NCI-H1105 (cell line): ENCODE measurements around the gene ZDHHC11B.
"Not testable (repeated sequence)": the region's sequence is repeated elsewhere in the genome, so short reads cannot be mapped to it uniquely, and the experiment has no call there.

Experiments used
- DNase-seq: peaks from one replicate; lab custom pipeline; 2025; lab: John Stamatoyannopoulos, UW

ZDHHC11B gene

DNA sequence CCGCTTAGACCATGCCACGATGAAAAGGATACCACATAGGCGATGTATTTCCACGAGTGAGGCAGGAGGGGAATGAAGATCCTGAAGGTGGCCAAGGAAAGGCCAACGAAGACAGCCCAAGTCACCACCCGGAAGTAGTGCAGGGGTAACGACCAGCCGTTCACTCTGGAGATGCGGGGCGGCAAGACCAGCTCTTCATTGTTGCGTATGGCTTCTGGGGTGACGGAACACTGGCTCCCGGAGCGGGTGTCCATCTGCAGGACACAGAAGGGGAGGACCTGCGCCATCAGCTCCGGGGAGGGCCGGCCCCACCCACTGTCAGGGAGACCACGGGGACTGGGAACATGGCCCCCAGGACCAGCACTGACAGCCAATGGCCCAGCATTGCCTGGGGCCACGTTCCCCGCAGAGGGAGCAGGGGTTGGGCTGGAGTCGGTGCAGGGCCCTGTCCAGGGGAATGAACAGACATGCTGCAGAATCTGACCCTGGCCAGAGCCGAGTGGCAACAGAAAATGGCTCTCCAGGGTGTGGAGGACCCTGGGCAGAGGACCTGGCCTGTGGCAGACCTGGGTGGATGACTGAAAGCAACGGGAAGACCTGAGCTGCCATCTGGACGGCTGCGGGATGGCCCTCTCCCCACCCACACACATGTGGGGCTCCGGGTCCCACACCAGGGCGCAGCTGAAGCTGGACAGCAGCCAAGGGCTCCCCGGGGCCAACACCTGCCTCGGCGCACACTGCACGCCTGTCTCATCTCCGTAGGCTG lies 17.7 kb downstream of the ZDHHC11B start:
- DNase-seq = no peak

DNA sequence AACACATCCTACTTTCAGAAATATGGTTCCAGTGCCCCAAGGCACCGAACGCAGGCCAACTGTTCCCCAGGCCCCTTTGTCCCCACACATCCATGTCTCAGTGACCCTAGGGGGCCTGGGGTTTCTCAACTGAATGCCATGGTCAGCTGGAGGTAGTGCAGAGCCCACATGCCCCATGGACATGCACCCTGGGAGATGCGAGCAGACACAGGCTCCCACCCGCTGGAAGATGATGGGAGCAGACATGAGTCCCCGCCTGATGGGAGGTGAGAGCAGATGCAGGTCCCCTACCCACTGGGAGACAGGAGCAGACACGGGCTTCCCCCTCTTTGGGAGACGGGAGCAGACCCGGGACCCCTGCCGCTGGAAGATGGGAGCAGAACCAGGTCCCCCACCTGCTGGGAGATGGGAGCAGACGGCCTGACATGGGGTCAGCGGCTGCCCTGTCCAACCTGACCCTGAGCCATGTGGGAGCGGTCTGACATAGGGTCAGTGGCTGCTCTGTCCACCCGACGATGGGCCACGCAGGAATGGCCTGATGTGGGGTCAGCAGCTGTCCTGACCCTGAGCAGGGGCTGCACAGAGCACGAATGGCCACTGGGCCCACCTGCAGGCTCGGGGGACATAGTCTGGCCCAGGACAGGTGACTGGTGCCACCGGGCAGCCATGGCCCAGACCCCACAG lies 18.4 kb downstream of the ZDHHC11B start:
- no peak for DNase-seq

DNA sequence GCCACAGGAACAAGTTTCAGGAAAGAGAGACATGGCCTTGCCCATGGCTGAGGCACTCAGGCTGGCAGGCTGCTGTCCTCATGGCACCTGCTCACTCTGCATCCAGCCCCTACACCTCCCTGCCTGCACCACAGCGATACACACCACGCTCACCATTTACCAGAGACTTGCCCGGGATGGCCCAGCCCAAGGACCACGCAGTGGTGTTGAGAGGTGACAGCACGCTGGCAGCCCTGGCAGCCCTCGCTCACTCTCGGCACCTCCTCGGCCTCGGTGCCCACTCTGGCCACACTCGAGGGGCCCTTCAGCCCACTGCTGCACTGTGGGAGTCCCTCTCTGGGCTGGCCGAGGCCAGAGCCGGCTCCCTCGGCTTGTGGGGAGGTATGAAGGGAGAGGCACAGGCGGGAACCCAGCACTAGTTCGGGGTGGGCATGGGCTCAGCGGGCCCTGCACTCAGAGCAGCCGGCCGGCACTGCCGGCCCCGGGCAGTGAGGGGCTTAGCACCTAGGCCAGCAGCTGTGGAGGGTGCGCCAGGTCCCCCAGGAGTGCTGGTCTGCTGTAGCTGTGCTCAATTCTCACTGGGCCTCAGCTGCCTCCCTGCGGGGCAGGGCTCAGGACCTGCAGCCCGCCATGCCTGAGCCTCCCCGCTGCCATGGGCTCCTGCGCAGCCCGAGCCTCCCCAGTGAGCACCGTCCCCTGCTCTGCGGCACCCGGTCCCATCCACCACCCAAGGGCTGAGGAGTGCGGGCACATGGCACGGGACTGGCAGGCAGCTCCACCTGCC lies 20.3 kb downstream of the ZDHHC11B start:
- DNase-seq = no peak

DNA sequence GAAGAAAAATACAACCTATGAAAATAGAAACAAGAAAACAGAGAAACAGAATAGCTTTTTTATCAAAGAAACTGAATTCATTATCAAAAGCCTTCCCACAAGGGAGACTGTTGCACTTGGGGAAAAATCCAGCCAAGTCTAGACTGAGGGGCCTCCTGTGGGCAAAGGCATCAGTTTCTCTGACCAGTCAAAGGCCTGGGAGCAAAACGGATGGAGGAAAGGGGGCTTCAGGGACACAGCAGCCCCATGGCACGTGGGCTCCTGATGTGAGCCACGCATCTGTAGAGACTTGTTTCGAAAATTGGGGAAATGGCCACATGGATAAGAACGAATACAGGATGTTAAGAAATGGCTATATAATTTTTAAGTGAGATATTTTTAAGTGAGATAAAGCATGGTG lies 21.1 kb downstream of the ZDHHC11B start:
- no peak for DNase-seq

DNA sequence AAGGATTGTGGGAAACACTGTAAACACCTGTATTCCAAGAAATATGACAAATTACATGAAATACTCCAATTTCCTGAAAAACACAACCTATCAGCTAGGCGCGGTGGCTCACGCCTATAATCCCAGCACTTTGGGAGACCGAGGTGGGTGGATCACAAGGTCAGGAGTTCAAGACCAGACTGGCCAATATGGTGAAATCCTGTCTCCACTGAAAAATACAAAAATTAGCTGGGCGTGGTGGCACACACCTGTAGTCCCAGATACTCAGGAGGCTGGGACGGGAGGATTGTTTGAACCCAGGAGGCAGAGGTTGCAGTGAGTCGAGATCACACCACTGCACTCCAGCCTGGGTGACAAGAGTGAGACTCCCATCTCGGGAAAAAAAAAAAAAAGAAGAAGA lies 21.5 kb downstream of the ZDHHC11B start:
- not testable (repeated sequence) for DNase-seq

DNA sequence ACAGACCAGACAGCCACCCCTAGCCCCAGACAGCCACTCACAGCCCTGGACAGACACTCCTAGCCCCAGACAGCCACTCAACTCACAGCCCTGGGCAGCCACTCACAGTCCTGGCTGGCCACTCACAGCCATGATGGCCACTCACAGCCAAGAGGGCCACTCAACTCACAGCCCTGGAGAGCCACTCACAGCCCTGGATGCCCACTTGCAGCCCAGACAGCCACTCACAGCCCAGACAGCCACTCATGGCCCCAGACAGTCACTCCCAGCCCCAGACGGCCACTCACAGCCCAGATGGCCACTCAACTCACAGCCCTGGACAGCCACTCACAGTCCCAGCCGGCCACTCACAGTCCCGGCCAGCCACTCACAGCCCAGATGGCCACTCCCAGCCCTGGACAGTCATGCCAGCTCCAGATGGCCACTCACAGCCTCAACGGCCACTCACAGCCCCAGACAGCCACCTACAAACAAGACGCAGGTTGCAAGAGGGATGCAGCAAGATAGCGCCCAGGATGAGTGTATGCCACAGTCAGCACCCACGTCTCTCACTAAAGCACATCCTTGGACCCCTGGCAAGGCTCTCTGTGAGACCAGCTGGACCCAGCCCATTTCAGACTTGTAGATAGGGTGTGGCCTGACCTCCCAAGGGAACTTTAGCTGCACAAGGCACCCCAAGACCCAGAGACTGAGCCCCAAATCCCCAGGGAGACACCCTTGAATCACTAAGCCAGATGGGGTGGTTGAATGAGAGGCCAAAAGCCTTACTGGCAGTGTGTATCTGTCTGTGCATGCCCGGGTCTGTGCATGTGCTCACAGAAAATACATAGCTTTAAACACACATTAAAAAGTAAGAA lies 22.4 kb downstream of the ZDHHC11B start:
- DNase-seq = no peak

DNA sequence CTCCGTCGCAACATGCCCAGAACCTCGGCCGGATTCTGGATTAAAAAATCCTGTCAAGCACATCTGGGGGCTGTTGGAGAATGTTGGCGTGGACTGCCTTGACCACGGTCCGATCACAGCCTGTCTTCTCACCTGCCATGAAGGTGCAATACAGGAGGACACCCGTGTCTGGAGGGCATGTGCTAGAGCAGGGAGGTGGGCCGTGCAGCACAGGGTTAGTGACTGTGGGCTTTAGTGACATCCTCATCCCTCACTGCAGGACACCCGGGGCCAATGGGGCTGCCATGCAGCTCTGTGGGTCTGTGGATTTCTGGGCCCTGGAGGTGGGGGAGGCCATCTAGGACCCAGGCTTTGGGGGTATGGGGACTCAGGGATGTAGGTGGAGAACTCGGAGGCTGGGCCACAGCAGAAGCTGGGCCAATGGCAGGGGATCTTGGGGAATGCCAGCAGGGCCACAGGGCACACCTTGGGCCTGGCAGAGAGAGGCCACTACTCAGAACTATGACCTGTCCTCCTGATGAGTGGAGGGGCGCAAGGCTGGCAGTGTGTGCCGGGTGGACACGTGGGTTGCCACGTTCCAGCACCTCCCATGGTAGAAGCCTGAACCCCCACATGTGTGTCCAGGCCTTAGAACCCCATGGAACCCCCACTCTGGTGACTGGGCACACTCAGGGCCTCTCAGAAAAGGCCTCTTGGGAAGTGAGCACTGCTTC lies 23.3 kb downstream of the ZDHHC11B start:
- no peak for DNase-seq

DNA sequence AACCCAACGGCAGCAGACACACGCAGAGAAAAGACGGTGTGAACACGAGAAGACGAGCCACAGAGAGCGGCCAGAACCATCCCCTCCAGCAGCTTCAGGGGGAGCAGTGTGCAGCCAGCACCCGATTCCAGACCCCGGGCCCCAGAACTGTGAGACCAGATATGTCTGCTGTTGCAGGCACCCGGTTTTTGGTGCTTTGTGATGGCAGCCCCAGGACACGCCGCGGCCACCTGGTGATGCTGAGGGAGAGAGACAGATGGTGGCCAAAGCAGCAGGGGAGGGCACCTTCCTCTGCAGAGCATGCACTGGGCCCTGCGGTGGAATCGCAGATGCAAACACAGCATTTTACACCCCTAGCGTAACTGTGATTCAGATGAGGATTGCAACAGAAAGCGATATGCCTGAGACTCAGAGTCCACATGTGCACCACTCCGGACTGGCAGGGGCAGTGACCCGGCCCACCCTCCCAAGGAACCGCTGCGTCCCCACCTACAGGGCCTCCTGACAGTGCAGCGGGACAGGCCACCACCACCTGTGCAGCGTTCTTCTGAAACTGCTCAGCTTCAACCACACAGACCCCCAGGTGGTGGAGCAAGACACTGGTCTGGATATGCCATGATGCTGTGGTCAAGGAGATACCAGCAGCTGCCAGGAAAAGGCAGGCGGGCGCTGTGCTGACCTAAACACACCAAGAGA lies 24.0 kb downstream of the ZDHHC11B start:
- no peak for DNase-seq

DNA sequence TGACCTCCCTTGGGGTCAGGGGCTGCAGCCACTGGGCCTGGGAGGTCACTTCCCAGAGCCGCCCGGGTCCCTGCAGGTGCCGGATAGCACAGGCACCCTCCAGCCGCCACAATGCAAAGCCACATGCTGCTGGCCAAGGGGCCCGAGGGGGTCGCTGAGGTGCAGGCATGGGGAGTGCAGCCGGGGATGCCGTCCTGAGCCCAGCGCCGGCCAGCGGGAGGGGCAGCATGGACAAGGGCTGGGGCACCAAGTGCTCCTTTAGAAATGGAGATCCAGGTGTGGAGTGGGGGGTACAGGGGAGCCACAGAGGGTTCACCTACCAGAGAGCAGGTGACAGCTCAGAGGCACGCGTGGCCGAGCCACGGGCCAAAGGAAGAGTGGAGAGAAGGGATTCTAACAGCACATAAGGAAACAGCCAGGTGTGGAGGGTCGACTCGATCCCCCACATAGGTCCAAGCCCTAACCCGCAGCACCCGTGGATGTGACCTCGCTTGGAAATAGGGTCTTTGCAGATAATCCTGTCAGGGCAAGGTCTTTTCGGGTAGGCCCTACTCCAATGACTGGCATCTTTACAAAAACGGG lies 24.7 kb downstream of the ZDHHC11B start:
- no peak for DNase-seq

DNA sequence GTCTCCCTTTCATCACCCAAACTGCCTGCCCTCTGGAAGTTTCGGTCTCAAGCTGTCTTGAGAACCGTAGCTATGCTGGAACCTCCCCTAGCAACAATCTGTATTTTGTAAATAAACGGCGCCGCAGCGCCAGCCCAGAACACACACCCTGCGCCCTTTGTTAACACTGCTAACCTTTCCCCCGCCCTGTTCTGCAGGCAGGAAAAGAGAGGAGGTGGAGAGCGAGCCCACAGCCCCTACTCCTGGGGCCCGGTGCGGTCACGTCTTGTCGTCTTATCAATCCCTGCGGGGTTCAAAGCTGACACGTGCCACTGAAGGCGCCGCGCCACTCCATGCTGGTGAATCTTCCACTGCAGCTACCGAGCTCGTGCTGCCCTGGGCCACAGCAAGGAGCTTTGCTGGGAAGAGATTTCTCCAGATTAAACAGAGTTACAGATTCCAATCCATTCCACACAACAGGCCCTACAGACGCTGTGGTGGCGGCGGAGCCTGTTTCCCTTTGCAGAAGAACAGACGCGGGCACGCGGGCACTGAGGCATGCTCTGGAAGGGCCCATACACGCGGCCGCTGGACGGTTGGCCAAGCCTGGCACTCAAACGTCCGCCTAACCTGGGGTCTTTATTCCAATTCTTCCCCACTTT lies 25.3 kb downstream of the ZDHHC11B start:
- DNase-seq = no peak

DNA sequence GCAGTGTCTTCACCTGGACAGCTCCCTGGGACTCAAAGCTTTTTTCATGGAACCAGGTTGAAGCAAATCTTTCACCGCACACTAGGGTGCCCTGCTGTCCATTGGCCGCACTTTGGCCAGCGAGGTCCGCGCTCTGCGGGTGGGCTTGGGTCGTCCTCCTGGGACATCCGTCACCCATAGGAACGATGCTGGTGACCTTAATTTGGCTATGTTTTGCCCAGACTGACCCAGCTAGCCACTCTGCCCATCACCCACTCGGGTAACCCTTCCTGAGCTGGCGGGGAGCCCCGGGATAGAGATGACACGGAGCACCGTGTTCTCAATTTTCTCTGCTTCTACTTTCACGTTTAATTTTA lies 25.9 kb downstream of the ZDHHC11B start:
- no peak for DNase-seq

DNA sequence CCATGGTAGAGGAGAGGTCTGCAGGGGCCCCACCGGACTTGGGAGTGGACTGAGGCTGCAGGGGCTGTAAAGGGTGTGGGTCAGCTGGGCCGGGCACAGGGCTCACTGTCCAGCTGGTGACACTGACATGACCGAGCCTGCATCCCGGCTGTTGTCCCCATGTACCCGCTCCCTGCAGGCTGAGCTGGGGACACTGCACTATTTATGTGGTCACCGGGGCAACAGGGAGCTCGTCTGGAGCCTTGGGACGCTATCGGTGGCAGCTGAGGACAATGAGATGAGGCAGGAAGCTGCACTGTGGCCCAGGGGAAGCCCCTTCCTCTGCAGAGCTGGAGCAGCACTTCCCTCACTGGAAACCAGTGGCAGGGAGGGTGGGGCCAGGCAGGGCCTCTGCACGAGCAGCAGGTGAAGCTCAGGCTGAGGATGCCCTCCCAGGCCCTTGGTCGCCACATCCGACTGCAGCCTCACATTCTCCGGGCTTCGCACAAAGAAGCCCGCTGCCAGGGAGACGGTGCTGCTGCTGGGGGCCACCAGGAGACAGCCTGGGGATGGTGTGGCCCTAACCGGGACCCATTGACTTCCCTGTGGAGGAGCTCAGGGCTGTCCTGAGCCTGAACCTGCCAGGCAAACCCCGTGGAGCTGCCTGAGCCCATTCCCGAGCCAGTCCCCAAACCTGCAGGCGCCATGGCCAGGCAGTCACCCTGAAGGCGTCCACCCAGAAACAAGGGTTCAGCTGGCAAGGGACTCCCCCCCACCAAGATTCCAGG lies 26.4 kb downstream of the ZDHHC11B start:
- DNase-seq = no peak

DNA sequence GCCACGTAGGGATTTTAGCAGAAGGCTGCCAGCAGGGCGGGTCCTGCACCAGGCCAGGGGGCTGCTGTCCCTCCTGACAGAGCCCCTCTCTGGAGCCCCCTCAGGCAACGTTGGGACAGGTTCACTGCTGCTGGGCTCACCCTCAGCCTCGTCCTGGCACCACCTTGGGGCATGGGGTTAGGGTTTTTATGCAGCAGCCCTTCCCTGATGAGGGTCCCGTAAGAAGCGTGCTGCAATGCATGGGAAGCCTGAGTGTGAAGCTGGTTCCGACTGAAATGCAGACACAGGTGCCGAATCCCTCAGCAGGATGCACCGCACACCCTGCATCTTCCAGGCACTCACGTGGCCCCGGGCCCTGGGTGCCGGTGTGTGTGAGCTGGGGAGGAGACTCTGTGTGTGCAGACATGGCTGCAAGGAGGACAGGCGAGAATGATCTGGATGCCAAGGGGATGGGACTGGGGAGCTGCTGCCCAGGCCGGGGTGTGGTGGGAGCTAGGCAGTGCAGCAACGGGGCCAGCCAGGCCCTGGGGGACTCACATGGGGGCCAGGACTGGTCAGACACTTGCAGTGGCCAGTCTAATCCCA lies 27.1 kb downstream of the ZDHHC11B start:
- no peak for DNase-seq

DNA sequence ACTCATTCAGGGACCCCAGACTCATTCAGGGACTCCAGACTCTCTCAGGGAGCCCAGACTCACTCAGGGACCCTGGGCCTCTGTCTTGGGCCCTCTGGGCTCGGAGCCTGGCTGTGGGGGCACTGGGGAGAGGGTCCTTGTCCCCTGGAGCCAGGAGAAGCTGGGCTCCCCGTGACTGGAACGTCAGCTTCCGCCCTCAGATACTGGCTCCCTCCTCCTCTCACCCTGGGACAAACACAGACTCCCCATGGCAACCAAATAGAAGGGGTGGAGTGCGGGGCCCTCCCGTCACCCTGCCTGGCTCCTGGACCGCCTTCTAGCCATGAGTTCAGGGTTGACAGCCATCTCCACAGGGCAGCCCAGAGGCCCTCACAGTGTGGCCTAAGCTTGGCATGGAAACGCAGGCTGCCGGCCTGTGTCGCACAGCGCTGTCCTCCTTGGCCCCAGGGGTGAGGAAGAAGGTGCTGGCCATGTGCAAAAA lies 27.6 kb downstream of the ZDHHC11B start:
- no peak for DNase-seq

DNA sequence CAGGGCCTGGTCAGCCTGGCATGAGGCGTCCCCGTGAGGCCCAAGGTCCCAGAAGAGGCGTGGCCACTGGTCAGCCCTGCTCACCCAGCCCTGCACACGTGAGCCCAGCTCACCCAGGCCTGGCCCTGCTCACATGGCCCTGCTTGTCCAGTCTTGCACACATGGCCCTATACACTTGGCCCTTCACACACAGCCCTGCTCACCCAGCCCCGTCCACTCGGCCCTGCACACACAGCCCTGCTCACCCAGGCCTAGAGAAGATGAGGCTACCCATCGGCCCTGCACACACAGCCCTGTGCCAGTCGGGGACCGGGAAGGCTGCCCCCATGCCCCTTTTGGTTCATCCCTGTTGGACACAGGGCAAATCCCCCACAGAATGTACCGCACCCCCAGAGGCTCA lies 28.4 kb downstream of the ZDHHC11B start:
- no peak for DNase-seq

DNA sequence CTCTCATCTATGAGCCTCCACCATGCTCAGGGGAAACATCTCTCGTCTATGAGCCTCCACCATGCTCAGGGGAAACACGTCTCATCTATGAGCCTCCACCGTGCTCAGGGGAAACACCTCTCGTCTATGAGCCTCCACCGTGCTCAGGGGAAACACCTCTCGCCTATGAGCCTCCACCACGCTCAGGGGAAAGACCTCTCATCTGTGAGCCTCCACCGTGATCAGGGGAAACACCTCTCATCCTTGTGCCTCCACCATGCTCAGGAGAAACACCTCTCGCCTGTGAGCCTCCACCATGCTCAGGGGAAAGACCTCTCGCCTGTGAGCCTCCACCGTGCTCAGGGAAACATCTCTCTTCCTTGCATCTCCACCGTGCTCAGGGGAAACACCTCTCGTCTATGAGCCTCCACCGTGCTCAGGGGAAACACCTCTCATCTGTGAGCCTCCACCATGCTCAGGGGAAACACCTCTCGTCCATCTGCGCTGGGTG lies 30.3 kb downstream of the ZDHHC11B start:
- DNase-seq = not testable (repeated sequence)

DNA sequence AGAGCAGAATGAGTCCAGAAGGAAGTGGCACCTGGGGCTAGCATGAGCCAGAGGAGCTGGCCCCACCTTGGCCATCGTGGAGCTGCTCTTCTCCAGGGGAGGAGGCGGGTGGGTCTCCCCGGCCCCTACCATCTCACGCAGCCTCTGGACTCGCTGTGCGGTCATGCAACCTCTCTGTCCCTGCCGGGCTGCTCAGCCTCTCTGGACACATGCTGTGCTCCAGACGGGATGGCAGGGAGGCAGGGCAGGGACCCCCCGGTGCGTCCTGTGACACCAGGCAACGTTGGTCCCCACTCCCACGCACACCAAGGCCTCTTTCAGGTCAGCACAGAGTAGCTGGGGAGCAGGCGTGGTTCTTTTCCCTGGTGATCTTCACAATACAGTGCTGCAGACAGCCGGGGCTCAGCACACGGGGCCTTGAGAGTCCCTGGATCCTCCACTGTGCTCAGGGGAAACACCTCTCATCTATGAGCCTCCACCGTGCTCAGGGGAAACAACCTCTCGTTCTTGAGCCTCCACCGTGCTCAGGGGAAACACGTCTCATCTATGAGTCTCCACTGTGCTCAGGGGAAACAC lies 30.9 kb downstream of the ZDHHC11B start:
- DNase-seq = not testable (repeated sequence)

DNA sequence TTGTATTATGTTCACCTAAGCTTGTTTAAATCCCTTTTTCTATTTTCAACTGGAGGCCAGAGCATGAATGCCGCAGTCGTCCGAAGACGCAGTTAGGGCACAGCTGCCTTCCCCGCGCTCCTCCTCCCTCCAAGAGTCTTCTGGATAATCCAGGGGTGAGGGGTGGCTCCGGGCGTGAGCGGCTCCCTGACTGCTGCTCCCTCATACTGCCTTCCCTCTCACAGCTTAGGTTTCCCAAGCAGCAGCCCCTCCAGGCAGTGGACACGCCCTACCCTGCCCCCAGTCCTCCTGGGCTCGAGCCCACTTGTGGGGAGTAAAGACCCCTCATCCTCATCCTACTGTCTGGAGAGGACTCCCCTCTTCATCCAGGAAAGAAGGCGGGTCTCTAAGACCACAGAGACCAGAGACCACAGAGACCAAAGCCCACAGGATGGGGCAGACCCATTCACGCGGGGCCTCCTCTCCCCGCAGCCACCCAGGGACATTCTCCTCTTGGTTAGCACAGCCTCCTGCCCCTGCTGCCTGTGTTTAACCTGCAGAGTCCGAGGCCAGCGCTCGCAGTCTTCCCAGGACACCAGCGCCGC lies 31.9 kb downstream of the ZDHHC11B start:
- not testable (repeated sequence) for DNase-seq
